ENCODE measurements around the gene IKBKE. TPM values are rescaled to one million over a fixed set of nuclear protein-coding genes. Genes with fewer than 3 reads are reported as not detected.

Gene IKBKE
- total RNA-seq, 1 experiment from 2014 or later = 5.1 TPM

DNA sequence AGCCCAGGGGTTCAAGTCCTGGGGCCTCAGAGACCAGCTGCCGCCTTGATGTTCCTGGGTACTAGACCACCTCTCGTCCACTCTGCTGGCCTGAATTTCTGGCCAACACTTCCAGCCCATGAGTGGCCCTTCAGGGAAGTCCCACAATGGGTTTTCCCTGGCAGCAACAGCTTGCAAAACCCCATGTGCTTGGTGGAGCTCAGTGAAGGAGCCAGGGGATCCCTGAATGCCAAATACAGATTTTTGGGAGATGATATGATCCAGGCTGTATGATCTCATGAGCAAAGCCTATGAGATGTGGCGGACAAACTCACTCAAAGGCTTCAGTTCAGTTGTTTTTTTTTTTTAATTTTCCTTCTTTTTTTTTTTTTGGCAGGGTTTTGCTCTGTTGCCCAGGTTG, 27.5 kb downstream of the IKBKE start:
- H3K9ac ChIP-seq (ENCODE audit: low read length) = no peak overlapping the region
- H4K20me1 ChIP-seq (ENCODE audit: insufficient read depth) = no peaks in the 10 kb centered on the region
- H3K9me2 ChIP-seq (ENCODE audit: insufficient read depth) = no peaks in the 10 kb centered on the region
- no peak overlapping the region for H2AFZ ChIP-seq (ENCODE audit: low read depth, low read length, poor library complexity, severe bottlenecking)
- H3K4me1 ChIP-seq (ENCODE audit: control insufficient read depth in 1 of 2, insufficient read depth in 2 of 2, low read length in 2 of 2) = peaks cover 35 to 56% of the 10 kb centered on the region in 2 experiments
- DNase-seq (ENCODE audit: low read depth, low spot score) = no peak
- no TSS peak for BruUV-seq (replicated peaks)
- H3K79me2 ChIP-seq (ENCODE audit: insufficient read depth, low read length) = no peaks in the 10 kb centered on the region
- H3K27me3 ChIP-seq (ENCODE audit: insufficient read depth, low read length) = no peaks in the 10 kb centered on the region
- ChIA-PET RAD21 (ENCODE audit: low non-redundant PET in 1 of 2, low total read pairs in 2 of 2, uncharacterized antibody in 2 of 2, unreplicated experiment in 2 of 2) (no interaction called here), POLR2A (no interaction called here), CTCF (interaction anchor here (2.7 kb wide), 1 partner anchor 8 kb away, joined by 12 read pairs; no protein-coding TSS in a partner anchor)
- no peak overlapping the region for H3K4me3 ChIP-seq (replicated peaks in 1 of 2; ENCODE audit: low read depth in 1 of 2, low read length in 2 of 2)
- H3K4me2 ChIP-seq (ENCODE audit: low read length) = no peak overlapping the region
- H3K36me3 ChIP-seq (ENCODE audit: control insufficient read depth in 1 of 2, insufficient read depth in 2 of 2, low read length in 2 of 2) = no peaks in the 10 kb centered on the region
- H3K27ac ChIP-seq (ENCODE audit: low read depth, low read length) = no peak overlapping the region
- TF ChIP-seq, protein P1, sequence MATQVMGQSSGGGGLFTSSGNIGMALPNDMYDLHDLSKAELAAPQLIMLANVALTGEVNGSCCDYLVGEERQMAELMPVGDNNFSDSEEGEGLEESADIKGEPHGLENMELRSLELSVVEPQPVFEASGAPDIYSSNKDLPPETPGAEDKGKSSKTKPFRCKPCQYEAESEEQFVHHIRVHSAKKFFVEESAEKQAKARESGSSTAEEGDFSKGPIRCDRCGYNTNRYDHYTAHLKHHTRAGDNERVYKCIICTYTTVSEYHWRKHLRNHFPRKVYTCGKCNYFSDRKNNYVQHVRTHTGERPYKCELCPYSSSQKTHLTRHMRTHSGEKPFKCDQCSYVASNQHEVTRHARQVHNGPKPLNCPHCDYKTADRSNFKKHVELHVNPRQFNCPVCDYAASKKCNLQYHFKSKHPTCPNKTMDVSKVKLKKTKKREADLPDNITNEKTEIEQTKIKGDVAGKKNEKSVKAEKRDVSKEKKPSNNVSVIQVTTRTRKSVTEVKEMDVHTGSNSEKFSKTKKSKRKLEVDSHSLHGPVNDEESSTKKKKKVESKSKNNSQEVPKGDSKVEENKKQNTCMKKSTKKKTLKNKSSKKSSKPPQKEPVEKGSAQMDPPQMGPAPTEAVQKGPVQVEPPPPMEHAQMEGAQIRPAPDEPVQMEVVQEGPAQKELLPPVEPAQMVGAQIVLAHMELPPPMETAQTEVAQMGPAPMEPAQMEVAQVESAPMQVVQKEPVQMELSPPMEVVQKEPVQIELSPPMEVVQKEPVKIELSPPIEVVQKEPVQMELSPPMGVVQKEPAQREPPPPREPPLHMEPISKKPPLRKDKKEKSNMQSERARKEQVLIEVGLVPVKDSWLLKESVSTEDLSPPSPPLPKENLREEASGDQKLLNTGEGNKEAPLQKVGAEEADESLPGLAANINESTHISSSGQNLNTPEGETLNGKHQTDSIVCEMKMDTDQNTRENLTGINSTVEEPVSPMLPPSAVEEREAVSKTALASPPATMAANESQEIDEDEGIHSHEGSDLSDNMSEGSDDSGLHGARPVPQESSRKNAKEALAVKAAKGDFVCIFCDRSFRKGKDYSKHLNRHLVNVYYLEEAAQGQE (IDR thresholded peaks at IDR 0.05; ENCODE audit: low read depth) = no peak
- TF ChIP-seq POLR2A (IDR thresholded peaks at IDR 0.05; ENCODE audit: borderline replicate concordance, extremely low read depth, insufficient read depth, insufficient read length) (no peak), ZNF274 (IDR thresholded peaks at IDR 0.05; ENCODE audit: low read depth, low read length) (no peak), EZH2 (IDR thresholded peaks at IDR 0.05) (no peak), SRF (IDR thresholded peaks at IDR 0.05; ENCODE audit: low read depth) (no peak), RAD21 (IDR thresholded peaks at IDR 0.05; ENCODE audit: low read depth) (no peak)
- TF ChIP-seq, protein P2, sequence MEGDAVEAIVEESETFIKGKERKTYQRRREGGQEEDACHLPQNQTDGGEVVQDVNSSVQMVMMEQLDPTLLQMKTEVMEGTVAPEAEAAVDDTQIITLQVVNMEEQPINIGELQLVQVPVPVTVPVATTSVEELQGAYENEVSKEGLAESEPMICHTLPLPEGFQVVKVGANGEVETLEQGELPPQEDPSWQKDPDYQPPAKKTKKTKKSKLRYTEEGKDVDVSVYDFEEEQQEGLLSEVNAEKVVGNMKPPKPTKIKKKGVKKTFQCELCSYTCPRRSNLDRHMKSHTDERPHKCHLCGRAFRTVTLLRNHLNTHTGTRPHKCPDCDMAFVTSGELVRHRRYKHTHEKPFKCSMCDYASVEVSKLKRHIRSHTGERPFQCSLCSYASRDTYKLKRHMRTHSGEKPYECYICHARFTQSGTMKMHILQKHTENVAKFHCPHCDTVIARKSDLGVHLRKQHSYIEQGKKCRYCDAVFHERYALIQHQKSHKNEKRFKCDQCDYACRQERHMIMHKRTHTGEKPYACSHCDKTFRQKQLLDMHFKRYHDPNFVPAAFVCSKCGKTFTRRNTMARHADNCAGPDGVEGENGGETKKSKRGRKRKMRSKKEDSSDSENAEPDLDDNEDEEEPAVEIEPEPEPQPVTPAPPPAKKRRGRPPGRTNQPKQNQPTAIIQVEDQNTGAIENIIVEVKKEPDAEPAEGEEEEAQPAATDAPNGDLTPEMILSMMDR (IDR thresholded peaks at IDR 0.05 in 2 of 3, conservative IDR thresholded peaks at IDR 0.05 in 1 of 3; ENCODE audit: borderline replicate concordance in 1 of 3, insufficient read depth in 1 of 3, low read depth in 2 of 3, low read length in 2 of 3) = no peak
- no peak for ATAC-seq
- intact Hi-C loops (cut with micrococcal nuclease) = no loop called here
- H3K9me3 ChIP-seq (ENCODE audit: control insufficient read depth in 1 of 2, insufficient read depth in 1 of 2, low read depth in 1 of 2, low read length in 2 of 2) = no peaks in the 10 kb centered on the region
